ENCODE results near the gene SLC49A3. TPM values are rescaled to one million over a fixed set of nuclear protein-coding genes. Genes with fewer than 3 reads are reported as not detected.

Gene SLC49A3
- polyA plus RNA-seq, 4 donors, result 3.7 to 7.1 (median 5.0) TPM

DNA sequence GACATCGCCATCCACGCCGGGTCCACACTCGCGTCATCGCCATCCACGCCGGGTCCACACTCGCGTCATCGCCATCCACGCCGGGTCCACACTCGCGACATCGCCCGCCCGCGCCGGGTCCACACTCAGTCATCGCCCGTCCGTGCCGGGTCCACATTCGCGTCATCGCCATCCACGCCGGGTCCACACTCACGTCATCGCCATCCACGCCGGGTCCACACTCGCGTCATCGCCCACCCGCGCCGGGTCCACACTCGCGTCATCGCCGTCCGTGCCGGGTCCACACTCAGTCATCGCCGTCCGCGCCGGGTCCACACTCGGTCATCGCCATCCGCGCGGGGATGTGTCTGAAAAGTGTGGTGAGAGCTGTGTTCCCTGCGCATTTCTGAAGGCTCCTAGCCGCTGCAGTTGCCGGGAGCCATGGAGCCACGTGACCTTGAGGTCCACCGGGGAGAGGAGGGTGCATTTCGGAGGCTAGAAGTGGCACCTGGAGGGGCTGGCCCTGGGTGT, 34.0 kb upstream of the SLC49A3 start:
- no peak for DNase-seq (ENCODE audit: low read depth in 4 of 4, low spot score in 2 of 4)

- DNase-seq (ENCODE audit: low read depth in 4 of 4, low spot score in 2 of 4), result no peak
Observed at GRCh38 chr4:722169-722725, 33.3 kb upstream of the SLC49A3 start.

DNA sequence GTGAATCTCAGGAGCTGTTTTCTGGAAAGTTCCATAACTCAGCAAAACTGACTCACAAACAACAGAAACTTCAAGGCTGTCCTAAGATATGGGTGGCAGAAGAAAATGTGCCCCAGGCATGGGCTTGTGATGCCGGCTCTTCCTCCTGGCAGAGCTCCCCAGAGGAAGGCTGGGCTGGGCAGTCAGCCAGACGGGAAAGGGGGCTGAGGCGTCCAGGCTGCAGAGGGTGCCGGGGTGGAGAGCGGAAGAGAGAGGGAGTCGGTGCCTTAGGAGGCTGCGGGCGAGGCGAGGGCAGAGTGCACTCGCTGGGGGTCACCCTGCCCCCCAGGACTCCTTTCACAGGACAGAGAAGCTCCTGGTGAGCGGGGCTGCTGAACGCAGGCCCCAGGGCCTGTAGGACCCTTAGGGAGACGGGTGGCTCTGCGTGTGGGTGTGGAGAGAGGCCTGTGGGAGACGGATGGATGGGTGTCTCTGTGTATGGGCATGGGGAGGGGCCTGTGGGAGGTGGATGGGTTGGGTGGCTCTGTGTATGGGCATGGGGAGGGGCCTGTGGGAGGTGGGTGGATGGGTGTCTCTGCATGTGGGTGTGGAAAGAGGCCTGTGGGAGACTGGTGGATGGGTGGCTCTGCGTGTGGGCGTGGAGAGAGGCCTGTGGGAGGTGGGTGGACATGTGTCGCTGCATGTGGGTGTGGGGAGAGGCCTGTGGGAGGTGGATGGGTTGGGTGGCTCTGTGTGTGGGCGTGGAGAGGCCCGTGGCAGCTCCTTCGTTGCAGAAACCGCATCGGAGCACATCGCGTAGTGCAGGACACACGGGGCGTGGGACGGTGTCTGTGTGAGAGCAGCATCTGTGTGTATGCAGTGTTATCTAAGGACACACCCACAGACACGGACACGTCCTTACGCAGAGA, 32.6 kb upstream of the SLC49A3 start:
- no peak for DNase-seq (ENCODE audit: low read depth in 4 of 4, low spot score in 2 of 4)

DNA sequence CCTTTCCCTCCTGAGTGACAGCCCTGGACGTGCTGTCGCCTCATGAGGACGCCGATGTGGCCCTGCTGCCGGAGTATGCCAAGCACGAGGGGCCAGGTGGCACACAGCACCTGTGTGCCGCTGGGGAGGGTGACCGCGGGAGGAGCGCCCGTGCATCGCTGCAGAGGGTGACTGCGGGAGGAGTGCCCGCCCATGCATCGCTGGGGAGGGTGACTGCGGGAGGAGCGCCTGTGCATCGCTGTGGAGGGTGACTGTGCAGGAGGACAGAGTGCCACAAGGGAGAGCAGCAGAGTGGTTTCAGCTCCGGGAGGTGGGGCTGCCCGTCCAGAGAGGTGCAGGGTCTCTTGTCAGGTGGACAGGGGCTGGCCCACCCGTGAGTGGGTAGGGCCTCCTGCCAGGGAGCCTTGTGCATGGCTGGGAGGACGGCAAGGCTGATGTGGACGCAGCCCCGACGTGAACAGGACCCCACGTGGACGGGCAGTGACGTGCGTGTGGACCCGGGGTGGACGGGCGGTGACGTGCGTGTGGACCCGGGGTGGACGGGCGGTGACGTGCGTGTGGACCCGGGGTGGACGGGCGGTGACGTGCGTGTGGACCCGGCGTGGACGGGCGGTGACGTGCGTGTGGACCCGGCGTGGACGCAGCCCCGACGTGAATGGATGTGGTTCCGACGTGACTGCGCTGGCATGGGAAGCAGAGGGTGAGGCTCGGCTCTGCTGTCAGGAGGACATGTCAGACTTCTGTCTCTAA, 31.3 kb upstream of the SLC49A3 start:
- DNase-seq (ENCODE audit: low read depth in 4 of 4, low spot score in 2 of 4), result no peak

GRCh38 chr4:718460-718859, 29.5 kb upstream of the SLC49A3 start:
- DNase-seq (ENCODE audit: low read depth in 4 of 4, low spot score in 2 of 4), result no peak

DNA sequence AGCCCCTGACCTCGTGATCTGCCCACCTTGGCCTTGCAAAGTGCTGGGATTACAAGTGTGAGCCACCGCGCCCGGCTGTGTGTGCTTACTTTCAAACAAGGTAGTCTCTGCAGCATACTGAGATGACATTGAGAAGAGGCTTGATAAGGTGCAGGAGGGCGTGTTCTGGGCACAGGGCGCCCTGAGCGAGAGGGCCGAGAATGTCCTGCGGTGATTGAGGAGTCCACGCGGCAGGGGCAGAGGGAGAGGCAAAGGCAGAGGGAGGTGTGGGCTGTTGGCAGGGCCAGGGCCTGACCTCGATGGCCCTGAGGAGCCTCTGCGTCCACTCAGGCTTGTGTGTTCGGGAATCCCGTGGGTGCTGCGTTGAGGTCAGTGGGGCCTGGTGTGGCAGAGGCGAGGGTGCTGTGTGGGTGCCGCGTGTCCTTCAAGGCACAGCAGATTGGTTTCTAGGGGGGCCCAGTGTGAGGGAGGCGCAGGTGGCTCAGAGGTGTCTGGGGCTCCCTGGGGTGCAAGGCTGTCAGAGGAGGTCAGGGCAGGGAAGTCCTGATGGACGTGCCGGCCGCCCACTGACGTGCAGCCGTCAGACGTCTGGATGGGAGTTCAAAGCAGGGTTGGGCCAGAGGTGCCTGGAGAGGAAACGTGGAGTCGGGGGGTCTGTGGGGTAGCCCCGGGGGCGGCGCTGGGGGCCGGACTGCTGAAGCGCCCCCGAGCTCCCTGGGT, 28.8 kb upstream of the SLC49A3 start:
- no peak for DNase-seq (ENCODE audit: low read depth in 4 of 4, low spot score in 2 of 4)

GRCh38 chr4:714087-714486, 25.1 kb upstream of the SLC49A3 start:
- DNase-seq (ENCODE audit: low read depth in 4 of 4, low spot score in 2 of 4), result no peak

- no peak for DNase-seq (ENCODE audit: low read depth in 4 of 4, low spot score in 2 of 4)
Observed at GRCh38 chr4:712916-713632, 24.1 kb upstream of the SLC49A3 start.

DNA sequence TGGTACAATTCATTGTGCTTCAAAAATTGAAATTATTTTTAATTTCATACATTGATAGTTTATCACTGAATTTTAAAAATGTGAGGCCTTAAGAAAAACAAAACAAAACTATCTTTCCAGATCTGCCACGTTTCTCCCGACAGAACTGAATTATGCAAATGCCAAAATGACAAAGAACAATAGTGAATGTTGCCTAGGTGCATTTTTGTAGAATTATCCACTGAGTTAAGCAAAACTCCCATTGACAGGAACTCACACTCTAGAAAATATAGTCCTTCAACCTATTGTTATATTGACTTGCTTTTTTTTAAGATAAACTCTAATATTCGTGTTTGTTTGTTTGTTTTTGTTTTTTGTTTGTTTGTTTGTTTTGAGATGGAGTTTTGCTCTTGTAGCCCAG, 23.1 kb upstream of the SLC49A3 start:
- no peak for DNase-seq (ENCODE audit: low read depth in 4 of 4, low spot score in 2 of 4)

- DNase-seq (ENCODE audit: low read depth in 4 of 4, low spot score in 2 of 4), result no peak
Observed at GRCh38 chr4:710916-711315, 22.0 kb upstream of the SLC49A3 start.

- no peak for DNase-seq (ENCODE audit: low read depth in 4 of 4, low spot score in 2 of 4)
Observed at GRCh38 chr4:710116-710515, 21.2 kb upstream of the SLC49A3 start.

DNA sequence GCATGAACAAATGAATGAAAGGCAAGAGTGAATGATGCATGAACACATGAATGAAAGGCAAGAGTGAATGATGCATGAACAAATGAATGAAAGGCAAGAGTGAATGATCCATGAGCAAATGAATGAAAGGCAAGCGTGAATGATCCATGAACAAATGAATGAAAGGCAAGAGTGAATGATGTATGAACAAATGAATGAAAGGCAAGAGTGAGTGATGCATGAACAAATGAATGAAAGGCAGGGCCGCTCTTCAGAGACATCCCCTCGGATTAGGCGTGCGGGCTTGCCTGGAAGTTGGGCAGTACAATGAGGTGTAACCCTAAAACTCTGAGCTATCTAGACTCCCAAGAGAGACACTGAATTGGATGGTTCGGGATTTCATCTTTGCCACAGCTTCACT, 20.4 kb upstream of the SLC49A3 start:
- DNase-seq (ENCODE audit: low read depth in 4 of 4, low spot score in 2 of 4), result no peak

GRCh38 chr4:708631-708933, 19.6 kb upstream of the SLC49A3 start:
- DNase-seq (ENCODE audit: low read depth in 4 of 4, low spot score in 2 of 4), result no peak

GRCh38 chr4:707929-708630, 19.1 kb upstream of the SLC49A3 start:
- no peak for DNase-seq (ENCODE audit: low read depth in 4 of 4, low spot score in 2 of 4)

GRCh38 chr4:706834-707598, 18.1 kb upstream of the SLC49A3 start:
- DNase-seq (ENCODE audit: low read depth in 4 of 4, low spot score in 2 of 4), result no peak

- DNase-seq (ENCODE audit: low read depth in 4 of 4, low spot score in 2 of 4), result peak in 1 of 4 donors; percentile 29
Observed at GRCh38 chr4:706083-706633, 17.2 kb upstream of the SLC49A3 start.

DNA sequence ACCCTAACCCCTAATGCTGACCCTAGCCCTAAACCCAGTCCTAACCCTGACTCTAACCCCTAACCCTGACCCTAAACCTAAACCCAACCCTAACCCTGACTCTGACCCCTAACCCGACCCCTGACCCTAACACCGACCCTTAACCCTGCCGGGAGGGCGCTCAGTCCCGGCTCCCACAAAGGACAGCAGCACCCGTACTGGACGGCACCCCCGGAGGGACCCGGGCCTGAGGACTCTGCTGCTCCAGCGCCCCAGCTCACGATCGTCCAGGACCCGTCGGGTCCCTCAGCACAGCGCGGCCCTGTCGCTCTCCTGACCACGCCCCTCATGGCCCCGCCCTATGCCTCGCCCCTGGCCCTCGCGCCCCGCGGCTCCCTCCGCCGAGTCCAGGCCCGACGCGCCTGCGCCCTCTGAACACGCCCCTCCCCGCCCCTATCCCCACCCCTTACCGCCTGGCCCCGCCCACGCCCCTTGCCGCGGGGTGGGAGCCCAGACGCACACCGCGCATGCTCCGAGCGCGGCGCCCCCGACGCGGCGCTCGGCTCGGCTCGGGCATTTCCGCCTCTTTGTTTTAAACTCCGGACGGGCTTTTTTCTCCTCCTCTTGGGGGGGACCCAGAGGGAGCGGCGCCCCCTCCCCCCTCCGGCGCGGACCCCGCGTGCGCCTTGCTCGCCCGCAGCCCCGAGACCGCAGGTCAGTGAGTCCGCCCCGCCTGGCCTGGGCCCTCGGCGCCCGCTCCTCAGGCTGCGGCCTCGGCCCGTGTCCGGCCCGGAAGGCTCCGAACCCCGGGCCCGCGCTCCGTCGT, 16.5 kb upstream of the SLC49A3 start, which contains the start of gene PCGF3:
Gene PCGF3 (plus strand): TSS at position 555 of the 805 bp plus-strand sequence. CDS start 27,849 bp downstream, outside the sequence.
- peak; percentile 70 to 90 (median 84) for DNase-seq (ENCODE audit: low read depth in 4 of 4, low spot score in 2 of 4)

GRCh38 chr4:704971-705277, 16.0 kb upstream of the SLC49A3 start:
- DNase-seq (ENCODE audit: low read depth in 4 of 4, low spot score in 2 of 4), result no peak
